HG03469 (cell line): ENCODE measurements around the gene TMPRSS4.

Experiments
- ATAC-seq: cut with Tn5 transposase; IDR thresholded peaks from one replicate; pipeline ENCODE4 v1.9.1; 2021; ENCODE audit warnings: mild to moderate bottlenecking, moderate library complexity, moderate number of reproducible peaks; ENCODE audit not compliant: unreplicated experiment

TMPRSS4 gene

DNA sequence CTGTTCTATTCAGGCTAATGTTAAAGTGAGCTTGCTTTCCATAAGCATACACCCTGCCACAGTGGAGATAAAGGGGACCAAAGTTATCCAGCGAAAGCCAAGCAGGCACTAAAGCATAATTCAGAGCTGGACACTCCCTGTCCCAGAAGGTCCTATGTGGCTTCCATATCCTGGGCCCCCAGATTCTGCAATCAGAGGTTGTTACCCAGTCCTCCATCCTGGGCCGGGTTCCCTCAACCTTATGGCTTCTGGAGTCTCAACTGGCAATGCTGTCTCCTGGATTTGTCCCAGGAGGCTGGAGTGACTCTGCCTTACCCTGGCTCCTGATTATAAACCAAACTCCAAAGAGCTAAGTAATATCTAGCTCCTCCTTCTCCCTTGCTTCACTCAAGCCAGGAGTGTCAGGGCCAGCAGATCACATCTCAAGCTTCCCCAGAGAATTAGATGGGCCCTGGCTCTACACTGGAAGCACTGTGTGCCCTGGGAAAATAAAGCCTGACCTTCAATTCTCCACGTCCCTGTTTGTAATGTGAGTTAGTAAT, 23.9 kb downstream of the TMPRSS4 start:
- ATAC-seq = no peak

- no peak for ATAC-seq
These were observed 25.9 kb downstream of the TMPRSS4 start for GRCh38 chr11:118102721-118103261.

DNA sequence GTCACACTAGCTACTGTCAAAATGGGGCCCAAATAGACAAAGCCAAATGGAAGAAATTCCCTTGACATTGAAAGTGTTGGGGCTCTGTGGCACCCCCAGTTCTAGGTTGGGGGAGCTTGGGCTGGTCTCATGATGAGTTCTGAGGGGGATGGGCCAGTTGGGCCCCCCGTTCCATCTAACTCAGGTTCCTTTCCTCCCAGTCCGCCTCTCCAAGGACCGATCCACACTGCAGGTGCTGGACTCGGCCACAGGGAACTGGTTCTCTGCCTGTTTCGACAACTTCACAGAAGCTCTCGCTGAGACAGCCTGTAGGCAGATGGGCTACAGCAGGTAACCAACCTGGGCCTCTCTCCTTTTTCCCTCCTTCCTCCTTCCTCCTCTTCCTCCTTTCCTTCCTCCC, 27.6 kb downstream of the TMPRSS4 start:
- ATAC-seq = no peak

- ATAC-seq = no peak
These were observed 28.9 kb downstream of the TMPRSS4 start for GRCh38 chr11:118105657-118106305.

DNA sequence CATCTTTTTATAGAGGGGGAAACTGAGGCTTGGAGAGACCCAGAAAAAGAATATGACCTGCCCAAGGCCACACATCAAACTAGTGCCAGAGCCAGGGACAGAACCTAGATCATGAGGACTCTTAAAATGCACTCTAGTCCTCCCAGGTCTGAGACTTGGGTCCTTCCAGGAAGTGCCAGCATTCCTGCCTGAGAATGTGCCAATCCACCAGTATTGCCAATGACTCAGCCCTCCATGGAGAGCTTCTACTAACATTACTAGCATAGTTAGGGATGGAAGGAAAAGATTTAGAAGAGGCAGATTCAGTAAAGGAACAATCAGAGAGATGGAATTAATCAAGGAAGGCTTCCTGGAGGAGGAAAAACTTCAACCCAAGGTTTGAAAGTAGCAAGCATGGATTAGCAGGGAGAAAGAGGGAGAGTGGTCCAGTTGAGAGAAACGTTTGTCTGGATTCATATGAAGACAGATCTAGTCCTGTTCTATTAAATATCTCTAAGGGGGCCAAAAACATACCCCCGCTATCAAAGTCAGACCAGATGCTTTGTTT, 30.0 kb downstream of the TMPRSS4 start:
- no peak for ATAC-seq

GRCh38 chr11:118108513-118108912, 31.6 kb downstream of the TMPRSS4 start:
- ATAC-seq = no peak

- no peak for ATAC-seq
These were observed 32.4 kb downstream of the TMPRSS4 start for GRCh38 chr11:118109231-118109630.

DNA sequence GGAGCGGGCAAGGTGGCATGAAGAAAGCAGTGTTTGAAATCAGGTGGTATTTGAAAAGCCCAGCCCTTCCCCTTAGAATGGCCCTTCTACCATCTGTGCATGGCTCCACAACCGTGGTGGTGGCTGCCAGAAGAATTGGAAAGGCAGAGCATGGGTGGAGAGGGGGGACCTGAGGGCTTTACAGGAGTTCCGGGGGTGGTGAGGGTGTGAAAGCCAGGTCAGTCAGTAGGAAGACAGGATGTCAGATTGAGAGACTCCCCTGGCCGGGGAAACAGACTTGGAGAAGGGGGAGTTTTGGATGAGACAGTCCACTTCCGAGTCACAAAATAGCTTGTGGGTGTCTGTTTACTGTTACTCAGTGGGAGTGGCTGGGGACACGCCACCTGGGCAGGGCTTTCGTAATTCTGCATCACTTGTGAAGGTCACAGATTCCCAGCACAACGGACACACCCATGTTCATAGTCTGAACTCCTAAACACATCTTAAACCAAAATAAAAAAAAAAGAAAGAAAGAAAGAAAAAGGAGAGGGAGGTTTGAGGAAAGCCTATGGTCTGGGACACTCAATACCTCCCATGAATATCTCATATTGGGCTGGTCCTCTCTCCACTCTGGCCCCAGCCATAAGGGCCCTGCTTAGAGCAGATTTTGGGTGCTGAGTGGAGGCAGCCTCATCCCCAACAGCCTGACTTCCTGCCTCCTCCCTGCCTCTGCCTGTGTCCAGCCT, 34.3 kb downstream of the TMPRSS4 start:
- ATAC-seq = no peak

DNA sequence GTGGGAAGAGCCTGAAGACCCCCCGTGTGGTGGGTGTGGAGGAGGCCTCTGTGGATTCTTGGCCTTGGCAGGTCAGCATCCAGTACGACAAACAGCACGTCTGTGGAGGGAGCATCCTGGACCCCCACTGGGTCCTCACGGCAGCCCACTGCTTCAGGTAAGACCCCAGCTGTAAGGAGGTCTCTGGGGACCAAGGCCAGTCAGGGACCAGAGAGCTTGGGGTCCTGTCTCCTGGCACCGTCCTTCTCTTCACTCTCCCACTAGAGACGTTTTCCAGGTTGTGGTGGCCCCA, 34.8 kb downstream of the TMPRSS4 start:
- no peak for ATAC-seq

GRCh38 chr11:118112711-118113430, 36.0 kb downstream of the TMPRSS4 start:
- ATAC-seq = no peak

DNA sequence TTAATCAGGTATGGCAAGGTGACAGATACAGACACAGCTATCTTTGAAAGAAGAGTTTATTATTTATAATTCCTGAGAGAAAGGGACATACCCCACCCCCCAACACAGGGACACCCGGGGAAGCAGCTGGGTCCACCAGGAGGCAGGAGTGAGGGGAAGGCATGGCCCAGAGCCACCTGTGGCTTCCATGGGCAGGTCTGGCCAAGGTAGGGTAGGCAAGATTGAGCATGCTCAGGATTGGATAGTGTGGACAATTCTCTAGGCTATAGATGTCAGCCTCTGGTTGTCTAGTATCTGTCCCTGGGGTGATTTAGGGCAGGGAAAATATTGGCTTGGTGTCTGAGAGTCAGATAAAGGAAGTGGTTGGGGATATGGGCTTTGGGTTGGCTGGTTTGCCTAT, 37.4 kb downstream of the TMPRSS4 start:
- ATAC-seq = no peak

- ATAC-seq = no peak
These were observed 38.2 kb downstream of the TMPRSS4 start for GRCh38 chr11:118115048-118115447.

- ATAC-seq = no peak
These were observed 41.1 kb downstream of the TMPRSS4 start for GRCh38 chr11:118117790-118118601.

DNA sequence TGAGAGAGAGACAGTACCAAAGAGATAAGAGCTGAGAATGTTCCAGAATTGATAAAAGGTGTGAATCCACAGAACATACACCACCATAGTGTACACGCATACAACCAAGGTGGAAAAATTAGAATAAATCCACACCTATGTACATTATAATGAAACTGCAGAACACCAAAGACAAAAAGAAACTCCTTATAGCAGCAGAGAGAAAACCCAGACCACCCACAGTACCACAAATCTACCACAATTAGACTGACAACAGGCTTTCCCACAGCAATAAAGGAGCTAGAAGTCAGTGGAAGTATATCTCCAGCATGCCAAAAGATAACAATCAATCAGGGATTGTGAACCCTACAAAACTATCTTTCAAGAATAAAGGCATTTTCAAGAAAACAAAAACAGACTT, 43.9 kb downstream of the TMPRSS4 start:
- ATAC-seq = no peak

GRCh38 chr11:118124929-118125535, 48.2 kb downstream of the TMPRSS4 start:
- no peak for ATAC-seq

- no peak for ATAC-seq
These were observed 49.4 kb downstream of the TMPRSS4 start for GRCh38 chr11:118126082-118126838.

GRCh38 chr11:118128310-118128709, 51.4 kb downstream of the TMPRSS4 start:
- ATAC-seq = no peak

- no peak for ATAC-seq
These were observed 52.0 kb downstream of the TMPRSS4 start for GRCh38 chr11:118128721-118129470.
